Prostate gland (tissue), 2 donors: Measurements from ENCODE around the gene GON4L.

Experiments
- CTCF ChIP-seq, 4 experiments: fragments of 200-600 bp in 2 of 4; fragments of 450-650 bp in 2 of 4; sonication (generic) in 2 of 4; IDR thresholded peaks; 1 replicate in 3 of 4; 2 replicates in 1 of 4; pipeline ENCODE4 v1.5.1; 2016 to 2019; ENCODE audit warnings: antibody characterized with exemption in 4 of 4, mild to moderate bottlenecking in 2 of 4, moderate library complexity in 2 of 4
- POLR2A ChIP-seq: fragments of 450-650 bp; IDR thresholded peaks from one replicate; pipeline ENCODE4 v1.6.1; 2016; ENCODE audit warnings: antibody characterized with exemption, mild to moderate bottlenecking
- POLR2AphosphoS5 ChIP-seq: sonication (generic); formaldehyde crosslinking; IDR thresholded peaks from one replicate; pipeline ENCODE4 v1.6.1; 2017; ENCODE audit warnings: antibody characterized with exemption

GRCh38 chr1:155840386-155840785 is 16.6 kb downstream of the GON4L start:
- TF ChIP-seq CTCF (IDR thresholded peaks at IDR 0.05) (no peak), POLR2A (no peak), POLR2AphosphoS5 (no peak)
